Gastrocnemius medialis (tissue), 4 donors: ENCODE measurements around the gene POU3F1.

ENCODE experiments used
- CTCF ChIP-seq, 5 experiments: fragments of 450-650 bp in 3 of 5; fragments of 200-600 bp in 2 of 5; sonication (generic) in 2 of 5; IDR thresholded peaks in 4 of 5; conservative IDR thresholded peaks in 1 of 5; 1 replicate in 4 of 5; 2 replicates in 1 of 5; pipeline ENCODE4 v1.5.1; 2016 to 2019; ENCODE audit warnings: antibody characterized with exemption in 5 of 5, mild to moderate bottlenecking in 3 of 5, moderate library complexity in 3 of 5
- POLR2A ChIP-seq, 2 donors: fragments of 450-650 bp; IDR thresholded peaks; one replicate each; pipeline ENCODE4 v1.6.1; 2017; ENCODE audit warnings: antibody characterized with exemption in 2 of 2, mild to moderate bottlenecking in 2 of 2, moderate library complexity in 2 of 2

GRCh38 chr1:38053416-38054091, 7.0 kb upstream of the POU3F1 start:
- TF ChIP-seq POLR2A (IDR thresholded peaks at IDR 0.05) (no peak), CTCF (IDR thresholded peaks at IDR 0.05 in 4 of 5, conservative IDR thresholded peaks at IDR 0.05 in 1 of 5) (no peak)
